Measurements from ENCODE around the gene FOXI2. TPM values are rescaled to one million over a fixed set of nuclear protein-coding genes. Genes with fewer than 3 reads are reported as not detected.

Gene FOXI2
- total and polyA plus RNA-seq, 2 experiments from 2014 or later: not detected

GRCh38 chr10:127759276-127759675 lies 22.3 kb downstream of the FOXI2 start:
- no peaks in the 10 kb centered on the region for H3K9me3 ChIP-seq (ENCODE audit: low read depth)
- H2AFZ ChIP-seq: no peak overlapping the region
- no peak overlapping the region for H3K4me3 ChIP-seq
- WGBS (ENCODE audit: low lambda C conversion rate, missing lambda C conversion rate): 88% methylated on average over 2 of the region's 2 CpGs
- TF ChIP-seq, protein P1, sequence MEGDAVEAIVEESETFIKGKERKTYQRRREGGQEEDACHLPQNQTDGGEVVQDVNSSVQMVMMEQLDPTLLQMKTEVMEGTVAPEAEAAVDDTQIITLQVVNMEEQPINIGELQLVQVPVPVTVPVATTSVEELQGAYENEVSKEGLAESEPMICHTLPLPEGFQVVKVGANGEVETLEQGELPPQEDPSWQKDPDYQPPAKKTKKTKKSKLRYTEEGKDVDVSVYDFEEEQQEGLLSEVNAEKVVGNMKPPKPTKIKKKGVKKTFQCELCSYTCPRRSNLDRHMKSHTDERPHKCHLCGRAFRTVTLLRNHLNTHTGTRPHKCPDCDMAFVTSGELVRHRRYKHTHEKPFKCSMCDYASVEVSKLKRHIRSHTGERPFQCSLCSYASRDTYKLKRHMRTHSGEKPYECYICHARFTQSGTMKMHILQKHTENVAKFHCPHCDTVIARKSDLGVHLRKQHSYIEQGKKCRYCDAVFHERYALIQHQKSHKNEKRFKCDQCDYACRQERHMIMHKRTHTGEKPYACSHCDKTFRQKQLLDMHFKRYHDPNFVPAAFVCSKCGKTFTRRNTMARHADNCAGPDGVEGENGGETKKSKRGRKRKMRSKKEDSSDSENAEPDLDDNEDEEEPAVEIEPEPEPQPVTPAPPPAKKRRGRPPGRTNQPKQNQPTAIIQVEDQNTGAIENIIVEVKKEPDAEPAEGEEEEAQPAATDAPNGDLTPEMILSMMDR (IDR thresholded peaks at IDR 0.05; ENCODE audit: poor library complexity): no peak
- TF ChIP-seq EZH2phosphoT487 (IDR thresholded peaks at IDR 0.05; ENCODE audit: low read depth, severe bottlenecking, unreplicated experiment) (no peak), EZH2 (IDR thresholded peaks at IDR 0.05; ENCODE audit: borderline replicate concordance) (no peak)
- peaks cover 12% of the 10 kb centered on the region for H3K27me3 ChIP-seq
- no peaks in the 10 kb centered on the region for H3K36me3 ChIP-seq (replicated peaks; ENCODE audit: insufficient read depth, low read depth)
- no peaks in the 10 kb centered on the region for H3K9me2 ChIP-seq (replicated peaks; ENCODE audit: insufficient read depth)
- no peak overlapping the region for H3K4me2 ChIP-seq
- H4K20me1 ChIP-seq (ENCODE audit: insufficient read depth, poor library complexity, severe bottlenecking): no peaks in the 10 kb centered on the region
- H3K4me1 ChIP-seq (ENCODE audit: insufficient read depth): no peaks in the 10 kb centered on the region
- DNase-seq (ENCODE audit: low spot score): no peak
- H3K79me2 ChIP-seq: no peaks in the 10 kb centered on the region
- H3K27ac ChIP-seq: no peak overlapping the region

DNA sequence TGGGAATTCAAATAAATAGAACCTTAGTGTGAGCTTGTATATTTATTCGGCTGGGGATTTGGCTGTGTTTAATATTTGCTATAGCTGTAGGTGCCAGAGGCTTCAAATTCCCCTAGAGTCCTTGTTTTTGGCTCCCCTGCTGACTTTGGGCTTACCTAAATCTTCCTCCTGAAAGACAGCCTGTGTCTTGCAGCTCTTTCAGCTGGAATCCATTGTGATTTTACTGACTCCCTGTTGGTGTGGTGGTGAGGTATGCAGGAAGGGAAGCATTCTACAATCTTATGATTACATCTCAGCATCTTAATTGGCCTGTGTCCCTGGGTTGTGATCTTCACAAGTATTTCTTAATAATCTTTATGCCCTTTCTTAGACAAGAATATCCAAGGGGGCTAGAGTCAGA lies 25.9 kb downstream of the FOXI2 start:
- TF ChIP-seq, protein P1 (IDR thresholded peaks at IDR 0.05; ENCODE audit: poor library complexity): no peak
- TF ChIP-seq EZH2 (IDR thresholded peaks at IDR 0.05; ENCODE audit: borderline replicate concordance): no peak
- TF ChIP-seq EZH2phosphoT487 (IDR thresholded peaks at IDR 0.05; ENCODE audit: low read depth, severe bottlenecking, unreplicated experiment): no peak
- H3K27ac ChIP-seq: no peak overlapping the region
- no peak for DNase-seq (ENCODE audit: low spot score)
- H3K4me2 ChIP-seq: no peak overlapping the region
- H3K9me3 ChIP-seq (ENCODE audit: low read depth): no peaks in the 10 kb centered on the region
- H3K9me2 ChIP-seq (replicated peaks; ENCODE audit: insufficient read depth): no peaks in the 10 kb centered on the region
- H3K36me3 ChIP-seq (replicated peaks; ENCODE audit: insufficient read depth, low read depth): no peaks in the 10 kb centered on the region
- H3K4me3 ChIP-seq: no peak overlapping the region
- WGBS (ENCODE audit: low lambda C conversion rate, missing lambda C conversion rate): 53% methylated on average over 1 of the region's 1 CpG
- H3K27me3 ChIP-seq: peaks cover 4% of the 10 kb centered on the region
- H3K79me2 ChIP-seq: no peaks in the 10 kb centered on the region
- H3K4me1 ChIP-seq (ENCODE audit: insufficient read depth): no peaks in the 10 kb centered on the region
- no peaks in the 10 kb centered on the region for H4K20me1 ChIP-seq (ENCODE audit: insufficient read depth, poor library complexity, severe bottlenecking)
- no peak overlapping the region for H2AFZ ChIP-seq

DNA sequence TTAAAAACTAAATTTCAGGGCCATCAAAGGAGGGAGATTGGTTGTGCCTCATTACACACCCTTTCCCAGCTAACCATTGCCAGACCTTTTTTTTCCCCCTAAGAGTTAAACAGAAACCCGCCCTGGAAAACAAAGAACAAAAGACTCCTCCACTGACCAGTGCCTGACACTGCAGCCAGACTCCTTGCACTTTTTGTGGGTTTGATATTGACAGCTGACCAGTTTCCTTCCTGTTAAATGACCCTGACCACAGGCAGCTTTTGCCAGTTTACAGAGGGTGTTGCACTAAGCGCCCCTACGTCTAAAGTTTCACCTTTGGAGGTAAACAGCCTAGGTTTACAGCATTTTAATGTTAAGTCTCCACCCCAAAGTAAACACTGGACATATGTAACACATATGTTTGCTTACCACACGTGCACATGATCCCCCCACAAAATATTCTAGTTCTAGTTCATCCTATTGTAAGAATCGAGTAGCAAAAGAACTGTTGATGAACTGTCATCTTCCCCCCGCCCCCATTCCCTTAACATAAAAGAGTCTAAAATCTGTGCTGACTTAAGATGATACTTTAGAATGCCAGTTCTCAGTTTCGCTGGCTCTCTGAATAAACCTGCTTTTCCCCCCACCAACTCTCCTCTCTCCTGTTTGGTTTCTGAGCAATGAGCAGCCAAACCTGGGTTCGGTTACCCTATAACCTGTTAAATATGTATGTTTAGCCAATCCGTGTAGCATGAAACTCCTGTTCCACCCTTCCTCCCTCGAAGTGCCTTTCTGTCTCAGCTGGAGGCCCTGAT lies 38.0 kb downstream of the FOXI2 start:
- no peaks in the 10 kb centered on the region for H3K27me3 ChIP-seq
- H3K27ac ChIP-seq: peak overlapping the region; percentile 2
- H3K9me3 ChIP-seq (ENCODE audit: low read depth): no peaks in the 10 kb centered on the region
- WGBS (ENCODE audit: low lambda C conversion rate, missing lambda C conversion rate): 38% methylated on average over 10 of the region's 10 CpGs
- no peak overlapping the region for H3K4me2 ChIP-seq
- no peaks in the 10 kb centered on the region for H4K20me1 ChIP-seq (ENCODE audit: insufficient read depth, poor library complexity, severe bottlenecking)
- no peak overlapping the region for H2AFZ ChIP-seq
- H3K4me1 ChIP-seq (ENCODE audit: insufficient read depth): peaks cover 6% of the 10 kb centered on the region
- DNase-seq (ENCODE audit: low spot score): no peak
- H3K9me2 ChIP-seq (replicated peaks; ENCODE audit: insufficient read depth): no peaks in the 10 kb centered on the region
- no peak for TF ChIP-seq EZH2phosphoT487 (IDR thresholded peaks at IDR 0.05; ENCODE audit: low read depth, severe bottlenecking, unreplicated experiment)
- no peak for TF ChIP-seq EZH2 (IDR thresholded peaks at IDR 0.05; ENCODE audit: borderline replicate concordance)
- TF ChIP-seq, protein P1 (IDR thresholded peaks at IDR 0.05; ENCODE audit: poor library complexity): no peak
- H3K79me2 ChIP-seq: no peaks in the 10 kb centered on the region
- no peak overlapping the region for H3K4me3 ChIP-seq
- no peaks in the 10 kb centered on the region for H3K36me3 ChIP-seq (replicated peaks; ENCODE audit: insufficient read depth, low read depth)
